K562 (cell line): Measurements from ENCODE around the gene ESPL1.

Experiments
- BHLHE40 ChIP-seq: IDR thresholded peaks from 2 replicates; pipeline ENCODE4 v1.6.1; 2011; ENCODE audit warnings: low read length, improper control_type of control experiment
- CREB1 ChIP-seq, 2 experiments: sonication (generic) in 1 of 2; formaldehyde crosslinking in 1 of 2; IDR thresholded peaks; 2 replicates each; pipeline versions ENCODE4 v1.6.1 to v1.8.0; 2012 to 2022; ENCODE audit warnings: inconsistent platforms in 1 of 2, mild to moderate bottlenecking in 1 of 2, missing genetic modification reagents in 1 of 2, moderate library complexity in 1 of 2
- ETV6 ChIP-seq, 3 experiments: fragments of 150-350 bp in 1 of 3; sonication (generic) in 1 of 3; formaldehyde crosslinking in 1 of 3; IDR thresholded peaks; 2 replicates each; pipeline versions ENCODE4 v1.6.1 to v1.8.0; 2014 to 2022; ENCODE audit warnings: borderline replicate concordance in 2 of 3, low read depth in 2 of 3, antibody characterized with exemption in 1 of 3, low read length in 1 of 3, mild to moderate bottlenecking in 1 of 3, missing genetic modification reagents in 1 of 3
- HBP1 ChIP-seq: fragments of 450-650 bp; formaldehyde crosslinking; IDR thresholded peaks from 2 replicates; pipeline ENCODE4 v1.4.0; 2022; ENCODE audit warnings: missing genetic modification characterization
- POLR2A ChIP-seq: fragments of 450-650 bp; conservative IDR thresholded peaks from 2 replicates; pipeline ENCODE4 v1.6.1; 2016
- SETDB1 ChIP-seq: IDR thresholded peaks from one replicate; pipeline ENCODE4 v1.6.1; 2012; ENCODE audit warnings: low read length, control low read depth, inconsistent platforms
- SNRNP70 ChIP-seq: fragments of 200-400 bp; formaldehyde crosslinking; optimal IDR thresholded peaks from 2 replicates; pipeline ENCODE3; 2017; ENCODE audit warnings: low read depth, low read length
- SP1 ChIP-seq: sonication (generic); formaldehyde crosslinking; IDR thresholded peaks from 2 replicates; pipeline ENCODE4 v1.8.1; 2022; ENCODE audit warnings: mild to moderate bottlenecking, missing genetic modification reagents

GRCh38 chr12:53254816-53255545 lies 13.1 kb upstream of the ESPL1 start:
- TF ChIP-seq BHLHE40 = no peak
- no peak for TF ChIP-seq POLR2A
- no peak for TF ChIP-seq SETDB1
- TF ChIP-seq ETV6 (IDR thresholded peaks at IDR 0.05; ENCODE audit: borderline replicate concordance in 1 of 2, low read depth in 2 of 2, low read length in 1 of 2) = no peak
- TF ChIP-seq ETV6 (CRISPR knock-in tag; IDR thresholded peaks at IDR 0.05; ENCODE audit: borderline replicate concordance) = no peak
- TF ChIP-seq SNRNP70 = no peak
- TF ChIP-seq HBP1 (CRISPR knock-in tag) = no peak
- no peak for TF ChIP-seq CREB1 (IDR thresholded peaks at IDR 0.05)
- no peak for TF ChIP-seq CREB1 (CRISPR knock-in tag; IDR thresholded peaks at IDR 0.05)
- TF ChIP-seq SP1 (CRISPR knock-in tag) = no peak
